G401 (cell line): ENCODE measurements around the gene WSB2. TPM values are rescaled to one million over a fixed set of nuclear protein-coding genes. Genes with fewer than 3 reads are reported as not detected.
"Not testable (repeated sequence)": the region's sequence is repeated elsewhere in the genome, so short reads cannot be mapped to it uniquely, and the experiment has no call there.

Experiments used
- DNase-seq: peaks from one replicate; pipeline ENCODE4 v3.0.0-alpha.2; 2015; ENCODE audit warnings: low spot score
- in situ Hi-C: cut with HindIII; loops from 2 replicates; pipeline ENCODE4 v1.10.0; 2016; ENCODE audit warnings: low sequenced_read_pairs, mixed read lengths
- total RNA-seq: library from RNA; depleted of rRNA; stranded (reverse); fragments of >200 nt; shearing (Covaris generic); gene quantifications from 2 replicates; pipeline ENCODE4 v1.2.3, GENCODE V29; 2014

Gene WSB2
- total RNA-seq, 1 experiment from 2014 or later: 139 TPM

DNA sequence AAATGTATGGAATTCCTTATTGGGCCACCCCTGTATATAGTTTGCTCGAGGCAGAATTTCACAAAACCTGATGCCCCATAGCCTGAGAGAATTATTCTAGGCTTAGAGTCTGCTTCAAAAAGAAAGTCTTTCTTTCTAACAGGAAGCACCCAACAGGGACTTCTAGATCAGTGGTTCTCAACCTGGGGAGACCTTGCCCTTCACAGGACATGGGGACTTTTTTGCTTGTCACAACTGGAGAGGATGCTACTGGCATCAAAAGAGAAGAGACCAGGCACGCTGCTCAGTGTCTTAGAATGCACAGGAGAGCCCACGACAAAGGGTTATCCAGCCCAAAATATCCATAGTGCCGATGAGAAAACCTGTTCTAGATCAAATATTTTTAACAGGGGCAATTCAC, 18.9 kb downstream of the WSB2 start:
- in situ Hi-C loops: no loop called here

DNA sequence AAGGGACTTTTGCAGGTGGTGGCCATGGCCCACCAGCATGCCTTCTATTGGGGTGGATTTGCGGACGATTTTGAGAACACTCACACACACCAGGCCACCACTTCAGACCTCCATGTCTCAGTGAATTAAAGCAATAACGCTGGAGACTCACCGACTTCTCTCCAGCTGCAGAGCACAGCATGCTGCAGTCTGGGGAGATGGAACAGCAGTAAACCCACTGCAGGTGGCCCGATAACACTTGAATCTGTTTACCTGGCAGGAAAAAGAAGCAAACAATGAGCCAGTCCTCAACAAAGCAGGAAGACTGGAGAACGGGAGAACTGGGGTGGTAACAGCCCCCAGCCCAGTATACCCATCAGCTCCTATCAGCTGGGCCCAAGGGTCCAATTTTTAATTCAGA, 22.8 kb downstream of the WSB2 start:
- in situ Hi-C loops: loop anchor here (10.0 kb wide), 1 partner anchor 143 kb away; no protein-coding TSS in a partner anchor
- no peak for DNase-seq

More for the DNA sequence above, 18.9 kb downstream of the WSB2 start:
- no peak for DNase-seq

- in situ Hi-C loops: loop anchor here (10.0 kb wide), 1 partner anchor 142 kb away; no protein-coding TSS in a partner anchor
- DNase-seq: no peak
These were observed 24.1 kb downstream of the WSB2 start for GRCh38 chr12:118036672-118037411.

DNA sequence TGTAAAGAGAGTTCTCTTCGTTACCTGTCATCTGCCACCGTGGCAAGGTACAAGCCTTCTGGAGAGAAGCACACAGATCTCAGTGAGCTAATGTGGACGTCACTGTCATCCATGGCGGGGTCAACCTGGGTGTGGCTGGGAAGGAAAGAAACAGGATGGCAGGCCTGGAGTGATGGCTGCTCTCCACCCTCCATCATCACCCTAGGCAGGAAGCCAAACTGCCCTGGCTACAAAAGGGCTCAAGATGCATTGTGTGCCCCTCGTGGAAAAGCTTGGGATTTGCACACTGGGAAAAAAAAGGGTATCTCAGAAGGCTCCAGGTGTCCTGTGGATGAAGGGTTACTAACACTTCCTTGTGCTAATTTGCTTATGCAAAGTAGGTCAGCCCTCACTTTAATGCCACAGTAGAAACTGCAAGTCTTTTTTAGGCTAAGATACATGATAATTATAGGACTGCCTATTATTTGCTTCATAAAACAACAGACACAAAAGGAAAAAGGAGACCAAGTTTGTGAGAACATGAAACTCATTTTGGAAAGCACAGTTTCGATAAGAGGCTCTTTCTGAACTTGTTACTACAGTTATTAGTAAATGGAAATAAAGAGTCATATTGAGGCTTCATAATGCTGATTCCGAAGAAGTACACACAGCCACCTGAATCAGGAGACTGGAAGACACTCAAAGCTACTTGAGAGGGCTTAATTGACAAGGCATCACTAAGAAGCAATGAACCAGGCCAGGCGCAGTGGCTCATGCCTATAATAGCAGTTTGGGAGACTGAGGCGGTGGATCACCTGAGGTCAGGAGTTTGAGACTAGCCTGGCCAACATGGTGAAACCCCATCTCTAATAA, 25.6 kb downstream of the WSB2 start:
- in situ Hi-C loops: loop anchor here (10.0 kb wide), 1 partner anchor 141 kb away; no protein-coding TSS in a partner anchor

DNA sequence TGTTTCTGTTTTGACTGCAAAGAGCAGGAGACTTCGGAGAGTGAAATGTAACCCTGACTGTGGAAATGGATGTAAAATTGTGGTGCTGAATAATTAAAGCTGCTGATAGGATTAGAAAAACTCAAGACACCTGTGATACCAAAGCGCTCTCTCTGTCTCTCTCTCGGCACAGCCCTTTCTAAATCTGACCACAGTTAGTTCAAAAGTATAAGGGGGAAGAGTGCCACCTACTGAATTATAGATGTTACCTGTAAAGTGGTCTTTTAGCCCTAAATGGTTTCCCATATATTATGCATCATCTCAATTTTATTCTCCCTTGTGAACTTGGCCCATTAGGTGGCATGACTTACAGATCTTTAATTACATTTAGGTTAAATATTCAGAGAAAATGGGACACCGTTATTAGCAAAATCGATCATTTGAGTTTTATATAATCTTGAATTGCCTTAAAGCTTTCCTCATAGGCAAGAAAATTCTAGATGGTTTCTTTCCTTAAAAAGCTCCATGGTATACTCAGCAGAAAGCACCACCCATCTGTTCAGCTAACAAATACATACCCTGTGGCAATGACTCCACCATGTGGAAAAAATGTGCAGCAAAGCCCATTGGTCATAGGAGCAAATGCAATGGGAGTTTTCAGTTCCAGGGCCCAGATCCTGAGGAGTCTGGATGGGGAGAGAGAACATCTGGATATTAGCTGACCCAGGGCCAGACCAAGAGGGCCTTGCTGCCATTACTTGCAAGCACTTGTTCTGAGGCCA, 26.4 kb downstream of the WSB2 start:
- DNase-seq: peak; percentile 83
- in situ Hi-C loops: loop anchor here (10.0 kb wide), 1 partner anchor 140 kb away; no protein-coding TSS in a partner anchor

More for the DNA sequence above, 25.6 kb downstream of the WSB2 start:
- peak; percentile 75 for DNase-seq

DNA sequence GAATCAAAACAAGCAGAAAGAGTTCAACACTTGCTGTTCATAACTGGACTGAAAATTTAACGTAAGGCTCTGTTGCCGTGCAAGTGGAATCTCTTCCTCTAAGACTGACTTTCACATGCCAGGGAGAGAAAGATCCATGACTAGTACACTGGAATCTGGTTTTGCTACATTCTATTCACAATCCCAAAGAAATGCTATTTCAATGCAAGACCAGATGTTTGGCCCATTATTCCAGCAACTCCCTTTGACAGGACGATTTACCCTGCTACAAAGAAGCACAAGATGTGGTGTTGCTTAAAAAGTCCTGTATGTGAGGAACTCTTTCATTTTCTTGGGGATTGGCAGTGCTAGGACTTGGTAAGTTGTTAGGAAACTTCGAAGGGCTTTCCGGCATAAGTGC, 27.1 kb downstream of the WSB2 start:
- in situ Hi-C loops: loop anchor here (10.0 kb wide), 1 partner anchor 139 kb away; no protein-coding TSS in a partner anchor
- no peak for DNase-seq

DNA sequence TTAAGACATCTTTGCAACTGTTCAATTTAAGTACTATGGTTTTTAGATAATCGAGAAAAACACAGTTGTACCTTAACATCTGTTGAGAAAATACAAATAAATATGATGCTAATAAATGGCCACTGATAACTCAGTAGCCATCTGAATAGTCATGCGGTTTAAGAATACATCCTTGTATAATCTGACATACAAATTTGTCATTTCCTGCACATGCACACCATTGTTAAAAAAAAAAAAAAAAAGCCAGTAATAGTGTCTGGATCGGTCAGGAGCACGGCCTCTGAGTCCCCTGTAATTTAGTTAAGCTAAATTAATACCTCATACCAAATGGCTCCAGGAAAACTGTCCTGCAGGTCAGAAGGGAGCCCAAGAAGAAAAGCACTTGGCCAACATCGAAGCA, 27.7 kb downstream of the WSB2 start:
- in situ Hi-C loops: loop anchor here (10.0 kb wide), 1 partner anchor 139 kb away; no protein-coding TSS in a partner anchor
- DNase-seq: no peak

GRCh38 chr12:118032188-118032587, 28.8 kb downstream of the WSB2 start:
- DNase-seq: no peak
- in situ Hi-C loops: loop anchor here (10.0 kb wide), 1 partner anchor 137 kb away; no protein-coding TSS in a partner anchor

- in situ Hi-C loops: no loop called here
- no peak for DNase-seq
These were observed 31.8 kb downstream of the WSB2 start for GRCh38 chr12:118029166-118029565.

DNA sequence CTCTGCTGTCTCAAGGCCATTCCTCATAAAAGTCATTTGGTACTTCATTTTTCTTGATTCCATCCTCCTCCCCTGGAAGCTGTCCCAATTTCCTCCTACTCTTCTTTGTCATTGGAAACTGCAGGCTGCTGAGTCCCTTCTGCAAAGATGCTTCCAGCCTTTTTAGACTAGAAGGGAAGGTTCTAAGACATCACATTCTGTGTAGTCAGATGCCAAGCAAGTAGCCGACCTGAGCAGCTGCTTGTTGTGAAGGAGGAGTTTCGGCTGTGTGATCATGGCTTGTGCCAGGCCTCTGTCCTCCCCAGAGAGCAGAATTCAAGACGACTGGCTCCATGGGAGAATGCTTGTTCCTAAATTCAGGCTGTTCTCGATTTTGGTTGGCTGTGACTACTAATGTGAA, 35.8 kb downstream of the WSB2 start:
- no peak for DNase-seq
- in situ Hi-C loops: no loop called here

GRCh38 chr12:118023301-118023860, 37.6 kb downstream of the WSB2 start:
- in situ Hi-C loops: no loop called here

DNA sequence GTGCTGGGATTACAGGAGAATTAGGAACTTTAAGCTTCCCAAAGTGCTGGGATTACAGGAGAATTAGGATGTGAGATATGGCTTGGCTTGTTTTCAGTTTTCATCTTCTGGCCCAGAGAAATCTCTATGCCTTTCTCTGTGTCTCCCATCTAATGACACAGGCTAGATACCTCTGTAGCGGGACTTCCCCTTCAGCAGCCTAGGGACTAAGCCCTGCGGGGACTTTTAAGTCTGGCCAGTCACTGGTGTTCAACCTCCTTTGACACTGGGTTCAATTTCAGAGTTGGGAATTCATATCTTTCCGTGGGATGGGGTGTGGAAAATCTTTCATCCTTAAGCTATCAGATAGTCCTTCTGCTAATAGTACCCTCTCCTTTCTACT, 38.3 kb downstream of the WSB2 start:
- DNase-seq: no peak
- in situ Hi-C loops: no loop called here

More at GRCh38 chr12:118023301-118023860, 37.6 kb downstream of the WSB2 start:
- DNase-seq: no peak

GRCh38 chr12:118022097-118022727, 38.8 kb downstream of the WSB2 start:
- in situ Hi-C loops: not testable (repeated sequence)

DNA sequence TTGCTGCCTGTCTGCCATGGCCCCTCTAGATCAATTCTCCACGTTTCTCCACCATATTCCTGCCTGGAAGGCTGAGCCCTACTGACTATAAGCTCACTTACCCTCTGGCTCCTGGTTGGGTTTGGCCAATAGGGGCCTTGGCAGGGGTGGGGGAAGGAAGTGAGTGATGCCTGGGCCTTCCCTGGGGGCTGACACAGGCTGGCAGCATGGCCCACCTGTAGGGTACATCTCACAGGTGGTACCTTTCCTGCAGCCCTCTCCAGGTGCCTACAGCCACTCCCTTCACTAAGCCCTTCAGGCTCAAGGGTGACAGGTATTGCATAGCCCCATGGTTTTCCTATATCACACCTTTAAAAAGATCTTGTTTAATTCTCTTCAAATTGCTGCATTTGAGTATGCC, 40.9 kb downstream of the WSB2 start:
- in situ Hi-C loops: no loop called here
- DNase-seq: no peak

More at GRCh38 chr12:118022097-118022727, 38.8 kb downstream of the WSB2 start:
- not testable (repeated sequence) for DNase-seq

DNA sequence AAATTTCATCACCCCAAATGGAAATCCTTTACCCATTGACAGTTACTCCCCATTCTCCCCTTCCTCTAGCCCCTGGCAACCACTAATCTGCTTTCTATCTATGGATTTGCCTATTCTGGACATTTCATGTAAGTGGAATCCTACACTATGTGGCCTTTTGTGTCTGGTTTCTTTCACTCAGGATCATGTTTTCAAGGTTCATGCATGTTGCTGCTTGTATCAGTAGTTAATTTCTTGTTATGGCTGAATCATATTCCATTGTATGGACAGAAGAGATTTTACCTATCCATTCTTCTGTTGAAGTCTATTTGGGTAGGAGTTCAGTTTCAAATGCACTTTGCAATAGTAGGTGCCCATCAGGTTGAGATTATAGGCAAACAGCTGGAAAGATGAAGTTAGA, 43.1 kb downstream of the WSB2 start:
- in situ Hi-C loops: no loop called here
- no peak for DNase-seq

DNA sequence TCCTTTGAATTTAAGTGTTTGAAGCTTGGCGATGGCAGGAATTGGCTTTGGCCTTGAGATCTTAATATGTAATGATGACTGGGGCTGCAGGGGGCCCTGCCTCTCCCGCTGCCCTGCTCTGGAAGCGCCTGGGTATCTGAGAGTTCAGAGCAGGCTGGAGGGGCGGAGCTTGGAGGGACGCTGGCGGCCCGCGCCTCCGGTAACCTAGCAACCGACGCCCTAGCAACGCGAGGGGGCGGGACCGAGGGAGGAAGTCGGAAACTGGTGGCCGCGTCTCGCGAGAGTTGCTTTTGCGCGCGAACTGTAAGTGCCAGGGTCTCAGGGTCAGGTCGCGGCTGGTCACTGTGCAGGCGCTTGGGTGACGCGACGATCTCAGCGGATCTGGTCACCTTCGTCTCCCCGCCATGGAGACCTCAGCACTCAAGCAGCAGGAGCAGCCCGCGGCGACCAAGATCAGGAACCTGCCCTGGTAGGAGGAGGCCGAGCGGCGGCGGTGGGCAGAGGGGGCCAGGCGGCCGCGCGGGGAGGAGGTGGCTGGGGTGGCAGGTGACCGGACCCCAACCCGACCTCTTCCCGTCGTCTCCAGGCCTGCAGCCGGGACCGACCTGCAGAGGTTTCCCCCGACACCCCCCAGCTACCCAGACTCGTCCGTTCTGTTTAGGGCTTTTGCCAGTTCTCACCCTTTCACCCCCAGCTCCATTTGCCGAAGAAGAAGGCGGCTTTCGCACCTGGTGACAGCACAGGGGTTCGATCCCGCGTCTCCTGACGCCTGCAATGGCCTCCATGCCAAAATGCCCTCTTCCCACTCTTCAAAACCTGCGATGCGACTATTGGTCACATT, 44.3 kb downstream of the WSB2 start, which contains the start of gene RFC5:
Gene RFC5, plus strand, starts transcription at position 280 of the 841 bp plus-strand sequence. Its CDS starts 125 bp downstream, at position 405.
- DNase-seq: peak; percentile 97
- in situ Hi-C loops: no loop called here

GRCh38 chr12:118015944-118016343, 45.0 kb downstream of the WSB2 start:
- no peak for DNase-seq

More at GRCh38 chr12:118015944-118016343, 45.0 kb downstream of the WSB2 start:
- in situ Hi-C loops: no loop called here
